ENCODE measurements around the gene ZNF223. TPM values are rescaled to one million over a fixed set of nuclear protein-coding genes. Genes with fewer than 3 reads are reported as not detected.

Gene ZNF223
- total RNA-seq, 4 donors from 2014 or later: 0.56 to 3.0 (median 0.91) TPM; not detected in 1

- no peaks in the 10 kb centered on the region for H3K27me3 ChIP-seq
- in situ Hi-C loops (cut with MboI; ENCODE audit: low sequenced_read_pairs in 4 of 4): no loop called here
- H3K9me3 ChIP-seq: peaks cover 0 to 12% (median 0%) of the 10 kb centered on the region in 3 donors
- H3K36me3 ChIP-seq: no peaks in the 10 kb centered on the region
- H3K4me3 ChIP-seq: no peak overlapping the region
- ATAC-seq (no peak), DNase-seq (no peak)
- no peak for TF ChIP-seq POLR2A (IDR thresholded peaks at IDR 0.05)
- TF ChIP-seq CTCF (IDR thresholded peaks at IDR 0.05 in 4 of 5, conservative IDR thresholded peaks at IDR 0.05 in 1 of 5): no peak
- no peaks in the 10 kb centered on the region for H3K4me1 ChIP-seq
- H3K27ac ChIP-seq: no peak overlapping the region
- intact Hi-C loops (cut with DNase I; ENCODE audit: low total_unique reads): no loop called here
These were observed 32.3 kb upstream of the ZNF223 start for GRCh38 chr19:44019498-44019897.

- no peak for DNase-seq
- no peak for TF ChIP-seq POLR2A (IDR thresholded peaks at IDR 0.05)
- TF ChIP-seq CTCF (IDR thresholded peaks at IDR 0.05 in 4 of 5, conservative IDR thresholded peaks at IDR 0.05 in 1 of 5): no peak
- ATAC-seq: no peak
- in situ Hi-C loops (cut with MboI; ENCODE audit: low sequenced_read_pairs in 4 of 4): no loop called here
- H3K4me1 ChIP-seq: no peaks in the 10 kb centered on the region
- no peak overlapping the region for H3K4me3 ChIP-seq
- no peaks in the 10 kb centered on the region for H3K27me3 ChIP-seq
- no peak overlapping the region for H3K27ac ChIP-seq
- intact Hi-C loops (cut with DNase I; ENCODE audit: low total_unique reads): no loop called here
- H3K9me3 ChIP-seq: peaks cover 0 to 5% (median 0%) of the 10 kb centered on the region in 3 donors
- peaks cover 0 to under 1% of the 10 kb centered on the region in 2 donors for H3K36me3 ChIP-seq
These were observed 30.6 kb upstream of the ZNF223 start for GRCh38 chr19:44021221-44021620.

- intact Hi-C loops (cut with DNase I; ENCODE audit: low total_unique reads): loop anchor here (1.0 kb wide), 3 partner anchors 23 to 41 kb away; partner anchors contain the start of genes ZNF155 and ZNF230
- H3K4me3 ChIP-seq: peak overlapping the region; percentile 62 to 86 (median 78)
- no peaks in the 10 kb centered on the region for H3K4me1 ChIP-seq
- peaks cover 10 to 37% of the 10 kb centered on the region in 2 donors for H3K36me3 ChIP-seq
- peaks cover 0 to 16% (median 2%) of the 10 kb centered on the region in 3 donors for H3K9me3 ChIP-seq
- ATAC-seq: no peak
- DNase-seq: no peak
- no peaks in the 10 kb centered on the region for H3K27me3 ChIP-seq
- peak overlapping the region; percentile 58 to 71 (median 63) for H3K27ac ChIP-seq
- in situ Hi-C loops (cut with MboI; ENCODE audit: low sequenced_read_pairs in 4 of 4): no loop called here
- TF ChIP-seq CTCF (IDR thresholded peaks at IDR 0.05 in 4 of 5, conservative IDR thresholded peaks at IDR 0.05 in 1 of 5): no peak
- no peak for TF ChIP-seq POLR2A (IDR thresholded peaks at IDR 0.05)
These were observed 27.0 kb upstream of the ZNF223 start for GRCh38 chr19:44024900-44025216.

- TF ChIP-seq POLR2A (IDR thresholded peaks at IDR 0.05) (no peak), CTCF (IDR thresholded peaks at IDR 0.05 in 4 of 5, conservative IDR thresholded peaks at IDR 0.05 in 1 of 5) (no peak)
- peak within 1 kb of the TSS; percentile 62 to 86 (median 78) for H3K4me3 ChIP-seq
- peaks cover 0 to 21% (median 2%) of the 10 kb centered on the region in 3 donors for H3K9me3 ChIP-seq
- intact Hi-C loops (cut with DNase I; ENCODE audit: low total_unique reads): loop anchor here (1.0 kb wide), 3 partner anchors 23 to 41 kb away; partner anchors contain the start of genes ZNF155 and ZNF230
- in situ Hi-C loops (cut with MboI; ENCODE audit: low sequenced_read_pairs in 4 of 4): no loop called here
- peak within 1 kb of the TSS; percentile 58 to 71 (median 63) for H3K27ac ChIP-seq
- ATAC-seq (peak; percentile 91 to 96), DNase-seq (peak; percentile 63 to 67)
- H3K27me3 ChIP-seq: no peaks in the 10 kb centered on the region
- peaks cover 10 to 42% of the 10 kb centered on the region in 2 donors for H3K36me3 ChIP-seq
- no peaks in the 10 kb centered on the region for H3K4me1 ChIP-seq
These were observed 26.5 kb upstream of the ZNF223 start, which contains the start of gene ZNF222 for GRCh38 chr19:44025217-44025936. ZNF222 (plus strand) TSS chr19:44025379; CDS start chr19:44025437, 58 bp downstream.

All from gastrocnemius medialis (tissue), 4 donors.